HG02852 (cell line): ENCODE measurements around the gene SPNS2.

Source experiments
- ATAC-seq: cut with Tn5 transposase; IDR thresholded peaks from one replicate; pipeline ENCODE4 v1.9.1; 2021; ENCODE audit warnings: mild to moderate bottlenecking, moderate library complexity; ENCODE audit not compliant: unreplicated experiment

SPNS2 gene

GRCh38 chr17:4548061-4548461 lies 49.4 kb downstream of the SPNS2 start:
- no peak for ATAC-seq

GRCh38 chr17:4548721-4549531 lies 50.2 kb downstream of the SPNS2 start:
- ATAC-seq, result no peak

DNA sequence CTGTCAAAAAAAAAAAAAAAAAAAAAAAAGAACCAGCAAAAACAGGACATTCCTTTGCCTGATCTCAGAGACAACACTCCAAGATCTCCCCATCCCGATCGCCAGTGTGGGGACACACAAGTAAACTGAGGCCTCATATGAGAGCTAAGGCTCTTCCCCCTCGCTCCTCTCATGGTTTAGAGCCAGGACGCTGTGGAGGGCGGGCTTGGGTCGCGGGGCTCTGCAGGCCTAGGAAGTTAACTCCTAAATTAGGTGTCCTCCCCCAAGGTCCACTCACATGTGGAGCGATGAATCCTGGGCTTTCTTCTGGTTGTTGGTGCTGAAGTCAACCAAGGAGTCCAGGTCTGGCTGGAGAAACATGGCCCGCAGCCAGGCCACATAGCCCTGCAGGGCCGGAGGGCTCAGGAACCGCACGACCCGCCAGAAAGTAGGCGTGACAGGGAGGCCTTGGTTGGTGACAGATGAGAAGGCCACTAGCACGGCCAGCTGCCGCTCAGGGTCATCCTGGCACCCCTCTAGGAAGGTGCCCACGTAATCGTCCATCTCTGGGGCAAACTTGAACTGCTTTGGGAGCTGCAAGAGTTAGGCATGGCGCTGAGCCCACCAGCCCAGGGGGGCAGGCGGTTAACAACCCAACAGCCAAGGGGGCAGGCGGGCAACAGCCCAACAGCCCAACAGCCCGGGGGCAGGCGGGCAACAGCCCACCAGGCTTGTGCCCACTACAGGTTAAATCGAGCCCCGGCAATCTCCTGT lies 51.3 kb downstream of the SPNS2 start:
- no peak for ATAC-seq

- no peak for ATAC-seq
Observed at GRCh38 chr17:4550534-4551039, 51.9 kb downstream of the SPNS2 start.

DNA sequence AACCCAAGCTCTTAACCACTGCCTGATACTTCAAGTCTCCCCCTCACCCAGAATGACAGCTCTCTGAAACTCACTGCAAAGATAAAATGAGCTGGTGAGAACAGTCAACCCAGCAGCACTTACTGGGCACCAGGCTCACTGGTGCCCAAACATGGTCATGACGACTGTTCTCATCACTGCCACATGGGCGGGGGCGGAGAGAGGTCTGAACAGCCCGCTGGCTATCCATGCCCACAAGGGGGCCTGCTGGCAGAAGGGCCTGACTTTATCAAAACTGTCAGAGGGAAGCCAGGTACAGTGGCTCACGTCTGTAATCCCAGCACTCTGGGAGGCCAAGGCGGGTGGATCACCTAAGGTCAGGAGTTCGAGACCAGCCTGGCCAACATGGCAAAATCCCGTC lies 52.5 kb downstream of the SPNS2 start:
- no peak for ATAC-seq

- ATAC-seq, result no peak
Observed at GRCh38 chr17:4551796-4552525, 53.3 kb downstream of the SPNS2 start.

DNA sequence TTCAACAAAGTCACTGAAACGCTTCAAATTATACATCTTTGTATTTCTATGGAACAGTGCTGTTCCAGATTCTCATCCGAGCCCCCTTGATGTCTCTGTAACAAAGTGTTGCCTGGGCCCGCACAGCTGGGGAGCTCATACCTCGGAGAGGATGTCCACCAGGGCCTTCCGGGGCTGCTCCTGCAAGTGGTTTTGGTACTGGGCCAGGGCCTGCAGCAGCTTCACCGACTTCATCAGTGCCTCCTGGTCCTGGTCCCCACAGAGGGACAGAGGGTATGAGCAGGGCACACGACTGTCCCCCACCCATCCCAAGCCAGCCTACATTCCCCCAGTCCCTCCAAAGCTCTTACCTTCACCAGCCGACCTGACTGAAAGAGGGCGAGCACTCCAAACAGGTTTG lies 55.0 kb downstream of the SPNS2 start:
- no peak for ATAC-seq

DNA sequence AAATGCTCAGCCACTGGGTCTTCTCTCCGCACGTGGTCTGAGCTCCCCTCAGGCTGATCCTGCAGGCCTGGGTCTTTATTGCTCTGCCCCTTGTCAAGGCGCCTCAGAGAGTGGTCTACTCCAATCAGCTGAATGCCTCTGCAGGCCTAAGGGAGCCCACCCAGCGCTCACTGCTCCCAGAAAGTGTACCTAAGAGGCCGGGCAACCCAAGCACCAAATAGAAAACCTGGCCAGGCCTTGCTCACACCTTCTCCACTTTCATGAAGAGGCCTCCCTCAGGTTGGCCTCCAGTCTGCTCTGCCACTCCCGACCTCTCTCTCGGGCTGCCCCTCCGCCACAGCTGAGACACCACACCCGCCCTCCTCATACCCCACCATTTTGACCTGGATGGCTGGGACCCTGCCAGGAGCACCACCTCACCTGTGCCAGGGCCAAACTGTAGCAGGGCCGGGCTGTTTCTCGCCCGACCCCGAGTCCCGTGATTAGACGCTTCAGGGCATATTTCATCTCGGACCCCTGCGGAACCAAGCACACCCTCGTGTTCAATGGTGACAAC lies 55.8 kb downstream of the SPNS2 start:
- ATAC-seq, result no peak

DNA sequence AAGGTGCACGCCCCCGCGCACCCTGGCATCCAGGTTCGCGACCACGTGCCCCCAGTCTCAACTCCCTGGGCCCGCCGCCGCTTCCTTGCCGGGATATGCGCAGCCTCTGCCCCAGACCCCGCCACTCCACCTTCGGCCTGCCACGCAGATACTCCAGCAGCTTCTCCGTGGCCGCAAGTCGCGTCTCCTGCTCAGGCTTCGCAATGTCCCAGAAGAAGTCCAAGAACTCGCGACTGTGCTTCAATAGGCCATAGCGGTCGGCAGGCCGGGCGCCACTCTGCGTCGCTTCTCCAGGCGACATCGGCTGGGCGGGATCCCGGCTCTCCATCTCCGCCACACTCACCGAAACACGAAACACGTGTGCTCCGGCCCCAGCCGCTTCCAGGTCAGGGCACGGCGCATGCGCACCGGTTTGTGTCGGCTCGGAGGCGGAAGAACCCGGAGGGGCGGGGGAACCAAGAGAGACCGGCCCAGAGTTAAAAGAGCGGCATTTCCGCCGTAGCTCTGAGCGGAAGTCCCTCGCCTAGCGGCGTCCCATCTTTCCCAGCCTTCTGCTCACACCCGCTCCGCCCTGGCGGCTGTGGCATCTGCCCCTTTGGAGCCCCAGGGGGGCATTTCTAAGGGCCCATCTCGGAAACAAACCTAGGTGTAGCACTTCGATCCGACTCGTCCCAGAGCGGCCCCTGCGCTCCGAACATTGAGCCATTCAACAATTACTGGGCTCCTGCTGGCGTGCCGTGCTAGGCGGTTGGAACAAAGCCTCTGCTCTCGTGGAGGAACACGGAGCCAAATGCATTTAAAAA lies 56.5 kb downstream of the SPNS2 start, which contains the start of gene MYBBP1A:
MYBBP1A (minus strand) TSS at position 388 of the 803 bp plus-strand sequence; CDS start at position 328, 60 bp downstream.
- peak; percentile 90 for ATAC-seq

DNA sequence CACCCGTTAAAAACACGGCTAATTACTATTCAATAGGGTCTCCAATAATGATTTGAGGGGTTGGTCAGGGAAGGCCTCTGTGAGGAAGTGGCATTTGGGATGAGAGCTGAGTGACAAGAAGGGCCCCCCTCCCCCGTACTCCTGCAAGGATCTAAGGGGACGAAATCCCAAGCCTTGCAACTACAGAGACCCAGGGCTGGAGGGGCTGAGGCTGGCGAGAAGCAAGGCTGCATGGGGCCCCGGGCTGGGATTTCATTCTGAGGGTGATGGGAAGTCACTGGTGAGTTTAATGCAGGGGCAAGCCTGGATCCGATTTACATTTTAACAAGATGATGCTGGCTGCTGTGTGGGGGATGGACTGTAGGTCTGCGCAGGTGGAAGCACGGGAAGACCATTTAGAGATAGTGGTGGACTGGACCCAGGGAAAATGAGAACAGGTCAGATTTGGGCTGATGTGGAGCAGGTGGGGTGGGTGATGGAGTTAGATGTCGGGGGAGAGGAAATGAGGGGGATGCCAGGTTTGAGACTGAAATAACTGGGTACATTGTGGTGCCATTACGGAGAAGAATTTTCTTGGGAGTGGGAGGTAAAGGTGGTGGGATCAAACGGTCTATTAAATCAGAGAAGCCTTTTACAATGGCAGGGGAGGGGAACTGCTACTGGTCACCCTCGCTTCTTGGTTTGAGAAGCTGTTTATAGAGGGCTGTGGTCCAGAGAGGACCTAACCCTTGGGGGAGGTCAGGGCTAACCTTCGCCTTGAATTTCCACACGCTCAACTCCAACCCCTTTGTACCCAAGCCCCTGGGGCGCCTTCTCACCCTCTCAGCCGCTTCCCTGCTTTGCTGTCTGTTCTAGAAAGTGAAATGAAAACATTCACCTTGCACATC lies 57.4 kb downstream of the SPNS2 start:
- ATAC-seq, result no peak

DNA sequence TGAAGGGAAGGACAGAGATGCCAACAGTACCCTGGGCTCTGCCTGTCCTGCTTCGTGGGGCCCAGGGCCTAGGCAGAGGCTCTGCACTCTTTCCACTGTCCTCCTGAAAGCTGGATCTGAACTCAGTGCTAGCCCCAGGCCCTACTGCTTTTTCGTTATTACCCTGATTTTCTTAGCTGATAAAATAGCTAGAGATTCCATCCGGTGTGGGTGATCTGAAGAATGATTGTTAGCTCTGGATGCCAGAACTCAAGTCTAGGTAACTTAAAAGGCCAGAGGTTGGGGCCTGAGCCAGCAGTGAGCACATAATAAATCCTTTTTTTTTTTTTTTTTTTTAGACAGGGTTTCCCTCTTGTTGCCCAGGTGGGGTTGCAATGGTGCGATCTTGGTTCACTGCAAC lies 58.3 kb downstream of the SPNS2 start:
- no peak for ATAC-seq

DNA sequence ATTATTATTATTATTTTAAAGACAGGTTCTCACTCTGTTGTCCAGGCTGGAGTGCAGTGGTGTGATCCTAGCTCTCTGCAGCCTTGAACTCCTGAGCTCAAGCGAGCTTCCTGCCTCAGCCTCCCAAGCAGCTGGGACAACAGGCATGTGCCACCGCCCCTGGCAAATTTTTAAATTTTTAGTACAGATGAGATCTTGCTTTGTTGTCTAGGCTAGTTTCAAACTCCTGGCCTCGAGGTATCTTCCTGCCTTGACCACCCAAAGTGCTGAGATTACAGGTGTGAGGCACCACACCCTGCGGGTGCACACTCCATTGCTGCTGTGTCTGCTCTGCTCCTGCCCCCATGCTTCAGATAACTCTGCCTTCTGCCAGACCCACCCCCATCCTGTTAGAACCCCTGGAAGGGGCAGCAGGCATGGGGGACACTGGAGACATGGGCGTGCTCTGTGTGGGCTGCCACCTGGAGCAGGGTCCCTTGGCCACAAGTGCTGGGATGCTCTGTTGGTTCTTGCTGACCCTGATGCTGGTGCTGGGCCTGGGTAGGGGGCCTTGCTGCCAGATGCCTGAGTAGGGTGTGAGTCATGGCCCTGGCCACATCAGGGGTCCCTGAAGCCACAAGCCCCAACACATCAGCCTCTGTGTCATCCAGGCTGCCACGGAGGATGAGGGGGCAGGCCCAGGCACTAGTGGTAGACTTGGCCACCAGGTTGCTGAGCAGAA lies 59.1 kb downstream of the SPNS2 start:
- ATAC-seq, result no peak

GRCh38 chr17:4558347-4558971 lies 59.8 kb downstream of the SPNS2 start:
- no peak for ATAC-seq

DNA sequence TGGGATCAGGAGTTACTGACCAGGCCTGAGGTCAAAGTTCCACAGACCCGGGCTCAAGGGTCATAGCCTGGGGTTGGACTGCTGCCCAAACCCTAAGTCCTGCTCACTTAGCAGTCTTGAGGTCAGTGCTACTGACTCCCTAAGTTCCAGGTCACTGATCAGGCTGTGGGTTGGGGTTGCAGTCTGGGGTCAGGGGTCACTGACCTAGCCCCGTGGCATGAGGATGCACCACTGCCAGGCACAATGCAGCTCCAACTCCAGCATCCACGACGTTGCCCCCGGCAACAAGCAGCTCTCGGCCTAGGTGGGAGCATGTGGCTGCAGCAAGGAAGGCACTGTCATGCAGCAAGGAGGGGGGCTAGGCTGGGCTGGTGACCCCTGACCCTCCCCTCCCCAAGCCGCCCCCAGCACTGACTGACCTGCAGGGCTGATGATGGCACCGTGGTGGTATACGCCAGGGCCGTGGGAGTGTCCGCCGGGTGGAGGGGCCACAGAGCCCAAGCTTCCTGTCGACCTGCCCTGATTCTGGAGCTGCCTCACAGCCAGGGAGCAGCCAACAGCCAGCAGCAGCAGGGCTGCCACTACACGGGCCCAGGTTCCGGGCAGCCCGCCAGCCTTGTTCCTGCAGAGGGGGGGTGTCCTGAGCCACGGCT lies 60.6 kb downstream of the SPNS2 start:
- ATAC-seq, result no peak

DNA sequence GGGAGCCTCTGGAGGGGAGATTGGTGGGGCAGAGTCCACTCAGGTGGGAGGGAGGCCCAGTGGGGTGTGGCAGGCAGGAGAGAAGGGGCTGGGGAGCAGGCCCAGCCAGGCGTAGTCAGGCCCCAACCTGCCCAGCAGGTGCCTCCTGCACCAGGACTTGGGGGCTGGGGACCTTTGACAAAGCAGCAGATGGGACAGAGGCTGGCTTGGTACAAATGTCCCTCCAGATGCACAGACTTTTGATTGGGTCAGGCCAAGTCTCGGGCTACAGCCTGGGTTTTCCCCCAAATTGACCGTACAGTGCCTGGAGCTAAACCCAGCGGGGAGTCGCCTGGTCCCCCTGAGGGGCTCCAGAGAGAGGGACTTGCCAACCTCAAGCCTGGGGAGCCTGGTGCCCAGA lies 61.3 kb downstream of the SPNS2 start:
- no peak for ATAC-seq

- ATAC-seq, result no peak
Observed at GRCh38 chr17:4560421-4560820, 61.7 kb downstream of the SPNS2 start, which contains the start of gene GGT6. GGT6 (minus strand) TSS chr17:4560577; CDS start chr17:4560521, 56 bp downstream.

DNA sequence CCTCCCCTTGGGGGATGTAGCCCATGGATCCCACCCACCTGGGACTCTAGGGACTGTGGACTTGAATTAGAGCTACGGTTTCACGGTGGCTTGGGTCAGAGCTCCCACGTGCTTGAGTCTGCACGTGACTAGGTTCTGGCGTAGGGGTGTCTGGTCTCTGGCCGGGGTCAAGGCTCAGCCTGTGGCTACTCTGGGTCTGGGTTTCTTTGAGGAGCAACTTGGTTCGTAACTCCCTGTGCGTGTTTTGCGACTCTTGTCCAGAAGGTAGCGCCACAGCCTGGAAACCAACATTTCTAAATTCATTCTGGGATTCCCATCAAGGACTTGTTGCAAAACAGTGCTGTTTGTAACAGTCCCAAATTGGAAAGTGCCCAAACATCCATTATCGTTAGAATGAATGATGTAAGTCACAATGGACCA lies 62.2 kb downstream of the SPNS2 start:
- no peak for ATAC-seq
